ENCODE data around the gene CHRM4. TPM values are rescaled to one million over a fixed set of nuclear protein-coding genes. Genes with fewer than 3 reads are reported as not detected.

The CHRM4 gene
- total and polyA plus RNA-seq, 2 of the 13 experiments (the other 11 are each of a cell fraction or from before 2014, with no cell fraction given): 0.13 to 0.21 TPM

GRCh38 chr11:46367916-46368267 is 23.7 kb downstream of the CHRM4 start (continued):
- TF ChIP-seq REST (IDR thresholded peaks at IDR 0.05; ENCODE audit: borderline replicate concordance in 1 of 2, low read depth in 1 of 2, low read length in 2 of 2) (no peak), ZMAT3 (CRISPR knock-in tag; conservative IDR thresholded peaks at IDR 0.05) (no peak), ZNF652 (CRISPR knock-in tag; IDR thresholded peaks at IDR 0.05; ENCODE audit: borderline replicate concordance, low read depth) (no peak), ZNF572 (CRISPR knock-in tag; IDR thresholded peaks at IDR 0.05) (peak; percentile 46; the same call in 1 of the 2 replicates), ELF1 (CRISPR knock-in tag; IDR thresholded peaks at IDR 0.05) (no peak), ZBTB7A (CRISPR knock-in tag; IDR thresholded peaks at IDR 0.05) (no peak), MIER2 (CRISPR knock-in tag; IDR thresholded peaks at IDR 0.05) (no peak), SAP130 (CRISPR knock-in tag; IDR thresholded peaks at IDR 0.05; ENCODE audit: low read depth) (no peak), KAT7 (CRISPR knock-in tag; IDR thresholded peaks at IDR 0.05; ENCODE audit: borderline replicate concordance) (no peak), SRF (IDR thresholded peaks at IDR 0.05; ENCODE audit: low read depth, low read length) (no peak), SMAD3 (CRISPR knock-in tag; IDR thresholded peaks at IDR 0.05) (no peak), THAP11 (CRISPR knock-in tag; IDR thresholded peaks at IDR 0.05) (no peak), PRMT3 (CRISPR knock-in tag; IDR thresholded peaks at IDR 0.05; ENCODE audit: borderline replicate concordance, low read depth) (no peak), SRY (CRISPR knock-in tag; IDR thresholded peaks at IDR 0.05) (no peak), SRSF1 (optimal IDR thresholded peaks at IDR 0.05; ENCODE audit: low read depth, low read length) (no peak), ZNF224 (CRISPR knock-in tag; IDR thresholded peaks at IDR 0.05) (no peak), ZFP37 (CRISPR knock-in tag; IDR thresholded peaks at IDR 0.05; ENCODE audit: borderline replicate concordance) (no peak), KAT8 (CRISPR knock-in tag; IDR thresholded peaks at IDR 0.05) (no peak)
- TF ChIP-seq, protein P1, sequence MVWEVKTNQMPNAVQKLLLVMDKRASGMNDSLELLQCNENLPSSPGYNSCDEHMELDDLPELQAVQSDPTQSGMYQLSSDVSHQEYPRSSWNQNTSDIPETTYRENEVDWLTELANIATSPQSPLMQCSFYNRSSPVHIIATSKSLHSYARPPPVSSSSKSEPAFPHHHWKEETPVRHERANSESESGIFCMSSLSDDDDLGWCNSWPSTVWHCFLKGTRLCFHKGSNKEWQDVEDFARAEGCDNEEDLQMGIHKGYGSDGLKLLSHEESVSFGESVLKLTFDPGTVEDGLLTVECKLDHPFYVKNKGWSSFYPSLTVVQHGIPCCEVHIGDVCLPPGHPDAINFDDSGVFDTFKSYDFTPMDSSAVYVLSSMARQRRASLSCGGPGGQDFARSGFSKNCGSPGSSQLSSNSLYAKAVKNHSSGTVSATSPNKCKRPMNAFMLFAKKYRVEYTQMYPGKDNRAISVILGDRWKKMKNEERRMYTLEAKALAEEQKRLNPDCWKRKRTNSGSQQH (CRISPR knock-in tag; IDR thresholded peaks at IDR 0.05; ENCODE audit: low read depth): no peak
